WTC11 (cell line): ENCODE data around the gene OCEL1. TPM values are rescaled to one million over a fixed set of nuclear protein-coding genes. Genes with fewer than 3 reads are reported as not detected.
A peak's percentile ranks its signal among the peaks of the same experiment; 100 is the strongest.

ENCODE experiments used
- ATAC-seq: fragments of 200-7000 bp; cut with Tn5 transposase; 2 replicates; pipeline ENCODE4 v1.10.0; 2021; ENCODE audit warnings: mild to moderate bottlenecking, moderate library complexity
- CTCF ChIA-PET: fragments of 300-600 bp; sonication (Branson Sonifier 250); formaldehyde crosslinking; loops from one replicate; lab custom pipeline; 2021; ENCODE audit warnings: antibody characterized with exemption; lab: Charles Lee
- POLR2A ChIA-PET: fragments of 350-600 bp; sonication (Branson Sonifier 250); formaldehyde crosslinking; loops from one replicate; lab custom pipeline; 2021; ENCODE audit warnings: antibody characterized with exemption; lab: Charles Lee
- DNase-seq: peaks from one replicate; pipeline ENCODE4 v3.0.0; 2021; ENCODE audit warnings: low spot score
- H3K27ac Mint-ChIP-seq: 2 replicates; pipeline ENCODE4 v1.8.0; 2021; ENCODE audit warnings: mixed read lengths
- H3K27me3 Mint-ChIP-seq: 2 replicates; pipeline ENCODE4 v1.8.0; 2021; ENCODE audit warnings: low read depth, mild to moderate bottlenecking, moderate library complexity, mixed read lengths
- H3K36me3 Mint-ChIP-seq: 2 replicates; pipeline ENCODE4 v1.8.0; 2021; ENCODE audit warnings: mixed read lengths
- H3K4me1 Mint-ChIP-seq: 2 replicates; pipeline ENCODE4 v1.8.0; 2022; ENCODE audit warnings: mixed read lengths
- H3K4me3 Mint-ChIP-seq: 2 replicates; pipeline ENCODE4 v1.8.0; 2021; ENCODE audit warnings: mild to moderate bottlenecking, moderate library complexity, mixed read lengths
- H3K9me3 Mint-ChIP-seq: 2 replicates; pipeline ENCODE4 v1.8.0; 2021; ENCODE audit warnings: mixed read lengths
- CDX4 ChIP-seq: fragments of 250-450 bp; sonication (Bioruptor Pico); IDR thresholded peaks from 2 replicates; pipeline ENCODE4 v1.9.0; 2021; ENCODE audit warnings: moderate library complexity, mild to moderate bottlenecking, inconsistent platforms, borderline replicate concordance
- CTCF ChIP-seq: fragments of 200-600 bp; IDR thresholded peaks from 2 replicates; pipeline ENCODE4 v1.8.0; 2022; ENCODE audit warnings: antibody characterized with exemption
- E2F1 ChIP-seq: sonication (generic); formaldehyde crosslinking; IDR thresholded peaks from 2 replicates; pipeline ENCODE4 v1.8.0; 2022; ENCODE audit warnings: mild to moderate bottlenecking, missing genetic modification reagents
- E2F4 ChIP-seq: sonication (generic); formaldehyde crosslinking; IDR thresholded peaks from 2 replicates; pipeline ENCODE4 v1.8.1; 2022; ENCODE audit warnings: low read depth, mild to moderate bottlenecking, moderate library complexity, missing genetic modification reagents, borderline replicate concordance
- EMX1 ChIP-seq: fragments of 250-450 bp; sonication (Bioruptor Pico); IDR thresholded peaks from 2 replicates; pipeline ENCODE4 v1.8.0; 2021; ENCODE audit warnings: mild to moderate bottlenecking
- ERG ChIP-seq: fragments of 250-450 bp; sonication (Bioruptor Pico); IDR thresholded peaks from 2 replicates; pipeline ENCODE4 v1.8.0; 2021; ENCODE audit warnings: mild to moderate bottlenecking
- FOXP1 ChIP-seq: sonication (generic); formaldehyde crosslinking; IDR thresholded peaks from 2 replicates; pipeline ENCODE4 v1.8.0; 2022; ENCODE audit warnings: missing genetic modification reagents, mild to moderate bottlenecking, moderate library complexity, borderline replicate concordance
- FOXP4 ChIP-seq: sonication (generic); formaldehyde crosslinking; IDR thresholded peaks from 2 replicates; pipeline ENCODE4 v1.8.0; 2022; ENCODE audit warnings: mild to moderate bottlenecking, missing genetic modification reagents
- IRF1 ChIP-seq: sonication (generic); formaldehyde crosslinking; IDR thresholded peaks from 2 replicates; pipeline ENCODE4 v1.8.0; 2023; ENCODE audit warnings: missing genetic modification reagents
- MYBL2 ChIP-seq: sonication (generic); formaldehyde crosslinking; IDR thresholded peaks from 2 replicates; pipeline ENCODE4 v1.8.1; 2023; ENCODE audit warnings: mild to moderate bottlenecking, moderate library complexity, missing genetic modification reagents
- NR1H2 ChIP-seq: sonication (generic); formaldehyde crosslinking; IDR thresholded peaks from 2 replicates; pipeline ENCODE4 v1.9.0; 2021; ENCODE audit warnings: mild to moderate bottlenecking, moderate library complexity, missing genetic modification reagents
- NR2C2 ChIP-seq: sonication (generic); formaldehyde crosslinking; IDR thresholded peaks from 2 replicates; pipeline ENCODE4 v1.8.0; 2022; ENCODE audit warnings: mild to moderate bottlenecking, missing genetic modification reagents
- OVOL2 ChIP-seq: fragments of 250-450 bp; sonication (Bioruptor Pico); IDR thresholded peaks from 2 replicates; pipeline ENCODE4 v1.9.0; 2021; ENCODE audit warnings: mild to moderate bottlenecking, borderline replicate concordance
- ZBTB43 ChIP-seq: sonication (generic); formaldehyde crosslinking; IDR thresholded peaks from 2 replicates; pipeline ENCODE4 v1.8.1; 2023; ENCODE audit warnings: mild to moderate bottlenecking, missing genetic modification reagents
- ZNF121 ChIP-seq: sonication (generic); formaldehyde crosslinking; IDR thresholded peaks from 2 replicates; pipeline ENCODE4 v1.8.0; 2023; ENCODE audit warnings: missing genetic modification reagents
- ZNF281 ChIP-seq: sonication (generic); formaldehyde crosslinking; IDR thresholded peaks from 2 replicates; pipeline ENCODE4 v1.8.0; 2023; ENCODE audit warnings: mild to moderate bottlenecking, missing genetic modification reagents
- ZNF423 ChIP-seq: fragments of 250-450 bp; sonication (Bioruptor Pico); IDR thresholded peaks from 2 replicates; pipeline ENCODE4 v2.1.2; 2022; ENCODE audit warnings: mild to moderate bottlenecking, moderate library complexity
- total RNA-seq: library from RNA; stranded (reverse); gene quantifications from 3 replicates; pipeline ENCODE4 v1.2.3, GENCODE V29; 2021

OCEL1 gene
- total RNA-seq, 1 experiment from 2014 or later, result 34.0 TPM

- TF ChIP-seq IRF1, result no peak
- TF ChIP-seq CDX4, result no peak
- TF ChIP-seq CTCF, result no peak
- TF ChIP-seq ZNF121 (CRISPR knock-in tag), result no peak
- TF ChIP-seq FOXP4 (CRISPR knock-in tag), result no peak
- TF ChIP-seq OVOL2, result no peak
Measured at GRCh38 chr19:17229890-17230289, 3.9 kb downstream of the OCEL1 start (continued).

GRCh38 chr19:17232258-17232657, 6.2 kb downstream of the OCEL1 start:
- POLR2A ChIA-PET, result no interaction called here

GRCh38 chr19:17234911-17235299, 8.9 kb downstream of the OCEL1 start:
- Mint-ChIP-seq H3K27me3 (no peaks in the 10 kb centered on the region), H3K36me3 (peaks cover 40% of the 10 kb centered on the region), H3K4me1 (peaks cover 27% of the 10 kb centered on the region), H3K27ac (no peak overlapping the region), H3K4me3 (peak overlapping the region; percentile 80), H3K9me3 (no peaks in the 10 kb centered on the region)
- peak; percentile 82 for DNase-seq
- 0 out of 2 replicates have a peak, but pooled peaks have one; percentile 58 for TF ChIP-seq ZNF281 (CRISPR knock-in tag)
- no peak for TF ChIP-seq E2F1
- TF ChIP-seq ZNF423 (CRISPR knock-in tag), result peak; percentile 50; the same call in 1 of the 2 replicates
- 0 out of 2 replicates have a peak, but pooled peaks have one; percentile 11 for TF ChIP-seq E2F4 (CRISPR knock-in tag)
- CTCF ChIA-PET, result interaction anchor here (1.0 to 3.2 kb wide), 9 partner anchors 9 to 190 kb away, joined by 3 to 12 read pairs (median 7); partner anchors contain the start of genes MRPL34, OCEL1 and USE1
- ATAC-seq, result peak; percentile 75
- POLR2A ChIA-PET, result interaction anchor here (0.6 to 2.8 kb wide), 10 partner anchors 8 to 159 kb away, joined by 3 to 11 read pairs (median 6); partner anchors contain the start of genes BABAM1, OCEL1 and USE1

More at GRCh38 chr19:17232258-17232657, 6.2 kb downstream of the OCEL1 start:
- ATAC-seq (no peak), DNase-seq (no peak)
- Mint-ChIP-seq H3K4me1 (peaks cover 30% of the 10 kb centered on the region), H3K27me3 (no peaks in the 10 kb centered on the region), H3K4me3 (no peak overlapping the region), H3K27ac (0 out of 2 replicates have a peak overlapping the region, but pooled peaks have one; percentile 74), H3K9me3 (no peaks in the 10 kb centered on the region)
- TF ChIP-seq MYBL2 (CRISPR knock-in tag), result no peak
- no peak for TF ChIP-seq EMX1
- no peak for TF ChIP-seq ERG (CRISPR knock-in tag)
- TF ChIP-seq NR1H2 (CRISPR knock-in tag), result no peak
- no peak for TF ChIP-seq NR2C2 (CRISPR knock-in tag)
- TF ChIP-seq FOXP1 (CRISPR knock-in tag), result peak; percentile 43; the same call in 1 of the 2 replicates
- 0 out of 2 replicates have a peak, but pooled peaks have one; percentile 30 for TF ChIP-seq ZBTB43
- TF ChIP-seq, all 79 proteins: peak for 2
- CTCF ChIA-PET, result no interaction called here
- H3K36me3 Mint-ChIP-seq, result peaks cover 30% of the 10 kb centered on the region
